NCI-H2196 treated with DMSO at 0.1 percent for 48 hours (cell line): Measurements from ENCODE around the gene NAALADL2.

Source experiments
- DNase-seq: peaks from one replicate; lab custom pipeline; 2025; ENCODE audit not compliant: unreplicated experiment; lab: John Stamatoyannopoulos, UW

The NAALADL2 gene

GRCh38 chr3:175295248-175296130 lies 436.4 kb downstream of the NAALADL2 start:
- no peak for DNase-seq

- DNase-seq: no peak
Observed at GRCh38 chr3:175297216-175297615, 438.1 kb downstream of the NAALADL2 start.

- DNase-seq: no peak
Observed at GRCh38 chr3:175301741-175302140, 442.6 kb downstream of the NAALADL2 start.

- DNase-seq: no peak
Observed at GRCh38 chr3:175304404-175304803, 445.3 kb downstream of the NAALADL2 start.

GRCh38 chr3:175307642-175308041 lies 448.5 kb downstream of the NAALADL2 start:
- DNase-seq: no peak

GRCh38 chr3:175308097-175308496 lies 449.0 kb downstream of the NAALADL2 start:
- no peak for DNase-seq

- no peak for DNase-seq
Observed at GRCh38 chr3:175310046-175310445, 450.9 kb downstream of the NAALADL2 start.

GRCh38 chr3:175311404-175311803 lies 452.3 kb downstream of the NAALADL2 start:
- DNase-seq: no peak

GRCh38 chr3:175311946-175312345 lies 452.8 kb downstream of the NAALADL2 start:
- DNase-seq: no peak

- DNase-seq: no peak
Observed at GRCh38 chr3:175312791-175313190, 453.7 kb downstream of the NAALADL2 start.

- DNase-seq: no peak
Observed at GRCh38 chr3:175316799-175317198, 457.7 kb downstream of the NAALADL2 start.

GRCh38 chr3:175325440-175325839 lies 466.3 kb downstream of the NAALADL2 start:
- no peak for DNase-seq

GRCh38 chr3:175326041-175326440 lies 466.9 kb downstream of the NAALADL2 start:
- DNase-seq: no peak

- no peak for DNase-seq
Observed at GRCh38 chr3:175329373-175329772, 470.2 kb downstream of the NAALADL2 start.

- DNase-seq: no peak
Observed at GRCh38 chr3:175335229-175335628, 476.1 kb downstream of the NAALADL2 start.

GRCh38 chr3:175336406-175337133 lies 477.4 kb downstream of the NAALADL2 start:
- DNase-seq: peak; percentile 14

- no peak for DNase-seq
Observed at GRCh38 chr3:175337631-175338030, 478.5 kb downstream of the NAALADL2 start.

- DNase-seq: no peak
Observed at GRCh38 chr3:175338775-175339535, 479.8 kb downstream of the NAALADL2 start.

- DNase-seq: no peak
Observed at GRCh38 chr3:175340338-175341015, 481.3 kb downstream of the NAALADL2 start.

GRCh38 chr3:175342196-175342595 lies 483.1 kb downstream of the NAALADL2 start:
- no peak for DNase-seq

GRCh38 chr3:175343946-175344345 lies 484.8 kb downstream of the NAALADL2 start:
- DNase-seq: no peak
